Right lobe of liver (tissue), 6 donors: ENCODE measurements around the gene BPIFA2. TPM values are rescaled to one million over a fixed set of nuclear protein-coding genes. Genes with fewer than 3 reads are reported as not detected.

Source experiments
- ATAC-seq, 4 donors: fragments of 200-7000 bp; cut with Tn5 transposase; one replicate each; pipeline ENCODE4 v1.9.1; 2020; ENCODE audit warnings: mild to moderate bottlenecking in 4 of 4, moderate library complexity in 4 of 4
- DNase-seq, 3 donors: peaks; one replicate each; pipeline ENCODE4 v3.0.0-alpha.2; 2020
- H3K27ac ChIP-seq, 3 donors: fragments of 200-600 bp; one replicate each; pipeline ENCODE4 v1.8.0; 2022
- H3K27me3 ChIP-seq, 2 donors: fragments of 200-600 bp; one replicate each; pipeline ENCODE4 v1.8.0; 2022
- H3K36me3 ChIP-seq, 4 donors: fragments of 200-600 bp; sonication (generic) in 1 of 4; one replicate each; pipeline versions ENCODE4 v1.5.1 to v1.8.0; 2017 to 2022; ENCODE audit warnings: control low read depth in 1 of 4
- H3K4me1 ChIP-seq, 4 donors: fragments of 200-600 bp; sonication (generic) in 1 of 4; one replicate each; pipeline versions ENCODE4 v1.5.1 to v1.8.0; 2017 to 2022; ENCODE audit warnings: control low read depth in 1 of 4
- H3K4me3 ChIP-seq, 3 donors: fragments of 200-600 bp; one replicate each; pipeline ENCODE4 v1.8.0; 2022
- H3K9me3 ChIP-seq, 4 donors: fragments of 200-600 bp; sonication (generic) in 1 of 4; one replicate each; pipeline versions ENCODE4 v1.5.1 to v1.8.0; 2017 to 2022; ENCODE audit warnings: control low read depth in 1 of 4
- POLR2A ChIP-seq: fragments of 450-650 bp; IDR thresholded peaks from one replicate; pipeline ENCODE4 v1.6.1; 2017; ENCODE audit warnings: antibody characterized with exemption, mild to moderate bottlenecking
- WGBS: methylation state at CpG from one replicate; pipeline ENCODE4 v1.1.6; 2018; ENCODE audit warnings: low coverage, low lambda C conversion rate; ENCODE audit not compliant: insufficient coverage; ENCODE audit errors: missing lambda C conversion rate; 5-methylcytosine and 5-hydroxymethylcytosine counted together
- intact Hi-C, 2 donors: fragments of 100-400 bp; cut with DNase I; formaldehyde crosslinking; loops; one replicate each; pipeline versions ENCODE4 v1.11.2 to v1.14.1; 2022
- total RNA-seq, 6 experiments: library from RNA; depleted of rRNA in 2 of 6; stranded (reverse); fragments of >200 nt in 2 of 6; fragmentation: NEBNext Ultra II Directional in 3 of 6; extraction: Animal tissue kit (Norgen Biotek cat#: 25700) in 3 of 6; gene quantifications; one replicate each; pipeline versions ENCODE4 v1.1.0 to v1.2.4, GENCODE V29; 2016 to 2023
- TF ChIP-seq, protein P1 (sequence below), 4 donors: fragments of 200-600 bp in 3 of 4; fragments of 450-650 bp in 1 of 4; IDR thresholded peaks; one replicate each; pipeline versions ENCODE4 v1.5.1 to v1.8.0; 2016 to 2022; ENCODE audit warnings: antibody characterized with exemption in 4 of 4, mild to moderate bottlenecking in 2 of 4
- donor health status: DM: no; HTN: yes; CAD: no.
- donor health status: DM: no; HTN: no; CAD: no.
- donor health status: DM: no; HTN: no; CAD: no.
- donor health status: DM: no; HTN: yes; CAD: no.
- donor health status: DM: no; HTN: yes; CAD: no.

The BPIFA2 gene
- total RNA-seq, 6 experiments from 2014 or later = not detected

DNA sequence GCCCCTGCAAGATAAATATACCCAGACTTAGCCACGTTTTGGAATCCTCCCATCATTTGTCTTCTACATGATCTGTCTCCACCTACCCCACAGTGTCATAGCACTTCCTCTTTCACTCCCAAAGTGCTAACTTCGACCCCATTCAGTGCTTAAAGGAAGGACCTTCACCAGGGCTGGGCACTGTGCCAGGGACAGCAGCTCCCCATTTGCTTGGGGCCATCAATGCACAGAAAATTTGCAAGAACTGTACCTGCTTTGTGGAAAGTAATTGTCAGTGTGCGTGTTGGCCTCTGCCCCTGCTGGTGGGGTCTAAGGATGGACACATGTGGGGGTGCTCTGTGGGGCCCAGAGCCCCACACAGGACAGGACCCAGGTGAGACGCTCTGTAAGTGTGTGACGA, 5.2 kb upstream of the BPIFA2 start:
- intact Hi-C loops = no loop called here
- ATAC-seq (no peak), DNase-seq (no peak)
- no peak overlapping the region for H3K4me3 ChIP-seq
- H3K9me3 ChIP-seq = no peaks in the 10 kb centered on the region
- no peaks in the 10 kb centered on the region for H3K36me3 ChIP-seq
- H3K4me1 ChIP-seq = no peaks in the 10 kb centered on the region
- 37% methylated on average over 3 of the region's 5 CpGs for WGBS
- no peak for TF ChIP-seq POLR2A
- TF ChIP-seq, protein P1, sequence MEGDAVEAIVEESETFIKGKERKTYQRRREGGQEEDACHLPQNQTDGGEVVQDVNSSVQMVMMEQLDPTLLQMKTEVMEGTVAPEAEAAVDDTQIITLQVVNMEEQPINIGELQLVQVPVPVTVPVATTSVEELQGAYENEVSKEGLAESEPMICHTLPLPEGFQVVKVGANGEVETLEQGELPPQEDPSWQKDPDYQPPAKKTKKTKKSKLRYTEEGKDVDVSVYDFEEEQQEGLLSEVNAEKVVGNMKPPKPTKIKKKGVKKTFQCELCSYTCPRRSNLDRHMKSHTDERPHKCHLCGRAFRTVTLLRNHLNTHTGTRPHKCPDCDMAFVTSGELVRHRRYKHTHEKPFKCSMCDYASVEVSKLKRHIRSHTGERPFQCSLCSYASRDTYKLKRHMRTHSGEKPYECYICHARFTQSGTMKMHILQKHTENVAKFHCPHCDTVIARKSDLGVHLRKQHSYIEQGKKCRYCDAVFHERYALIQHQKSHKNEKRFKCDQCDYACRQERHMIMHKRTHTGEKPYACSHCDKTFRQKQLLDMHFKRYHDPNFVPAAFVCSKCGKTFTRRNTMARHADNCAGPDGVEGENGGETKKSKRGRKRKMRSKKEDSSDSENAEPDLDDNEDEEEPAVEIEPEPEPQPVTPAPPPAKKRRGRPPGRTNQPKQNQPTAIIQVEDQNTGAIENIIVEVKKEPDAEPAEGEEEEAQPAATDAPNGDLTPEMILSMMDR (IDR thresholded peaks at IDR 0.05) = no peak
- no peak overlapping the region for H3K27ac ChIP-seq
- H3K27me3 ChIP-seq = no peaks in the 10 kb centered on the region

DNA sequence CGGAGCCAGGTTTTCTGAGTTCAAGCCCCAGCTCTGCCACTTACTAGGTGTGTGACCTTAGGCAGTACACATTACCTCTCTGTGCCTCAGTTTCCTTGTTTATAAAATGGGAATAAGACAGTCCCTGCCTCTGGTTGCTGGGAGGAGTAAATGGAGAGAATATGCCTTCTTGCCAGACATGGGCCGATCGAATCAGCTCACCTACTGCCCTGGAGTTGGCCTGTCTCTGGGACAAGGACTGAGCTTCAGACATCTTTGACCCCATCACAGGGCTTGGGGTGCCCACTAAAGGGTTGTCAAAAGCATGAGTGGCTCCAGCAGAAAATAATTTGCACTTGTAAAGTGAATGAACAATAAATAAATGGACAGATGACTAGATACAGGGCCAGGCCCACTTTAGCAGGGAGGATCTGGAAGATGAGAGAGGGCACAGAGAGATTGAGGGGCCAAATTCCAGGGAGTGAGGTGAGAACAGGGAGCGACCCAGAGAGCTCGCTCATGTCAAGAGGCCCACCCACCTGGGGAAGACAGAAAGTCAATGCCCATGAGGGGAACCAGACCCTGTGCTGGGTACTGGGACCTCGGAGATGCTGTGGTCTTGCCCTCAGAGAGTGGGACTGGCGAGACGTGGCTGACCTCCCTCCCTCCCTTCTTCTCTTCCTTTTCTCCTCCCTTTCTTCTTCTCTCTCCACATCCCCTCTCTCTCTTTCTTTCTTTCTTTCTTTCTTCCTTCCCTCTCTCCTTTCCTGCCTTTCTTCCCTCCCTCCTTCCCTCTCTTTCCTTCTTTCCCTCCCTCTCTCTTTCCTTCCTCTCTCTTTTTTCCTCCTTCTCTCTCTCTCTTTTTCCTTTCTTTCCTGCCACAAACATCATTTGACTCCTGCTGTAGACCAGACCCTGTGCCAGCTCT, 3.9 kb upstream of the BPIFA2 start:
- no peaks in the 10 kb centered on the region for H3K9me3 ChIP-seq
- intact Hi-C loops = no loop called here
- H3K36me3 ChIP-seq = no peaks in the 10 kb centered on the region
- no peak overlapping the region for H3K4me3 ChIP-seq
- no peaks in the 10 kb centered on the region for H3K4me1 ChIP-seq
- WGBS = 79% methylated on average over 6 of the region's 8 CpGs
- no peaks in the 10 kb centered on the region for H3K27me3 ChIP-seq
- no peak for ATAC-seq
- no peak for DNase-seq
- TF ChIP-seq, protein P1 (IDR thresholded peaks at IDR 0.05) = no peak
- no peak for TF ChIP-seq POLR2A
- H3K27ac ChIP-seq = no peak overlapping the region

DNA sequence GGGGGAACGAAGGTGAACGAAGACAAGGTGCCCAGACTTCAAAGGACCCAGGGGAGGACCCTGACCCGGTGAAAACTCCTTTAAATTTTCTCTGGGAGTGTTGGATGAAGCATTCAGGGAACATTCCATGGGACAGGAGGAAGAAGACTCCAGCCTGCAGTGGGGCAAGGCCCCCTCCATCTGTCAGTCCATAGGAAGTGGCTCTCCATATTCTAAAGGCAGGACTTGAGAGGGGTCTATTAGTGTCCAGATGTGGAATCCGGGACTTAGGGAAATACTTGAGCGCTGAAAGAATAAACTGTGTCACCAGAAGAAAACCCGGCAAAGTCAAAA, 3.2 kb upstream of the BPIFA2 start:
- H3K9me3 ChIP-seq = no peaks in the 10 kb centered on the region
- no peak overlapping the region for H3K27ac ChIP-seq
- H3K4me3 ChIP-seq = no peak overlapping the region
- no peaks in the 10 kb centered on the region for H3K4me1 ChIP-seq
- ATAC-seq (no peak), DNase-seq (no peak)
- H3K36me3 ChIP-seq = no peaks in the 10 kb centered on the region
- no peaks in the 10 kb centered on the region for H3K27me3 ChIP-seq
- 61% methylated on average over 6 of the region's 6 CpGs for WGBS
- TF ChIP-seq, protein P1 (IDR thresholded peaks at IDR 0.05) = no peak
- intact Hi-C loops = no loop called here

DNA sequence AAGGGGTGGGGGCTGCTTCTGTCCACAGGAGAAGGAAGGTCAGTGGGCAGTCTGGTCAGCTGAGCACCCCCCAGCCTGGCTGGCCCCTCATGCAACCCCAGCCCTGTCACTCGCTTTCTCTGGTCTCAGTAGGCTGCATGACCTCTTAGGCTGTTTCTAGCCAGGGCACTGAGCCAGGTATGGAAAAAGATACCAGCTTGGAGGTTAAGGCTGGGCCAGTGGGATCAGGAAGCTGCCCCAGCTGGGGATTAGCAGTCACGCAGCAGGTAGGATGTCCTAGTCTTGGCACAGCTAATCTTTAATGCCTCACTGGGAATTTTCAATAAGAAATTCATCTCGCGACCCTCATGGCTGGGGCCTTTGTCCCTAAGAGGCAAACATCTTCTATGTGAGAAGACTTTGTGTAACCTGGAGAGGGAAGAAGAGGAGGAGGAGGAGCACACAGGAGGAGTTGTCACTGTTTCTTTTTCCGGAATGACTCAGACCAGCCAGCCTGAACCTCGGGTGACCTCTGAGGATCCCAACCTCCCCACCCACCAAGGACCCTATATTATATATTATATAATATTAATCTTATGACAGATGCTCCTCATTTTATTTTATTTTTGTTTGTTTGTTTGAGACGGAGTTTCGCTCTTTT, 2.4 kb upstream of the BPIFA2 start:
- Histone ChIP-seq H3K36me3 (no peaks in the 10 kb centered on the region), H3K4me1 (no peaks in the 10 kb centered on the region), H3K9me3 (no peaks in the 10 kb centered on the region), H3K27ac (no peak overlapping the region), H3K27me3 (no peaks in the 10 kb centered on the region), H3K4me3 (no peak overlapping the region)
- DNase-seq (no peak), ATAC-seq (peak in 1 of 4 donors; percentile 12)
- 76% methylated on average over 7 of the region's 8 CpGs for WGBS
- TF ChIP-seq POLR2A = no peak
- TF ChIP-seq, protein P1 (IDR thresholded peaks at IDR 0.05) = no peak
- intact Hi-C loops = no loop called here
